Head of caudate nucleus (tissue), 42 donors: ENCODE results near the gene IL1RAPL2.
"Not testable (repeated sequence)": the region's sequence is repeated elsewhere in the genome, so short reads cannot be mapped to it uniquely, and the experiment has no call there.

Experiments
- DNase-seq, 42 donors: peaks; one replicate each; pipeline versions ENCODE4 v3.0.0 to v3.0.0-alpha.2; 2020 to 2021; ENCODE audit warnings: mixed read lengths in 7 of 42
- intact Hi-C: fragments of 100-400 bp; cut with DNase I; formaldehyde crosslinking; loops from one replicate; pipeline ENCODE4 v1.15.0; 2022

Gene IL1RAPL2

GRCh38 chrX:104803219-104803618, 237.2 kb downstream of the IL1RAPL2 start:
- DNase-seq, result no peak
- intact Hi-C loops, result no loop called here

- no peak for DNase-seq
- intact Hi-C loops, result no loop called here
Observed at GRCh38 chrX:104806346-104806745, 240.3 kb downstream of the IL1RAPL2 start.

- DNase-seq, result no peak
- intact Hi-C loops, result no loop called here
Observed at GRCh38 chrX:104833401-104833800, 267.4 kb downstream of the IL1RAPL2 start.

GRCh38 chrX:104842646-104843045, 276.6 kb downstream of the IL1RAPL2 start:
- no peak for DNase-seq
- intact Hi-C loops, result no loop called here

GRCh38 chrX:104852241-104852640, 286.2 kb downstream of the IL1RAPL2 start:
- DNase-seq, result no peak
- intact Hi-C loops, result no loop called here

GRCh38 chrX:104854188-104854587, 288.2 kb downstream of the IL1RAPL2 start:
- DNase-seq, result no peak
- intact Hi-C loops, result no loop called here

- intact Hi-C loops, result no loop called here
Observed at GRCh38 chrX:104854790-104855340, 288.9 kb downstream of the IL1RAPL2 start.

GRCh38 chrX:104863466-104863865, 297.5 kb downstream of the IL1RAPL2 start:
- intact Hi-C loops, result no loop called here
- DNase-seq, result no peak

More at GRCh38 chrX:104854790-104855340, 288.9 kb downstream of the IL1RAPL2 start:
- no peak for DNase-seq

- intact Hi-C loops, result no loop called here
- no peak for DNase-seq
Observed at GRCh38 chrX:104864296-104864695, 298.3 kb downstream of the IL1RAPL2 start.

GRCh38 chrX:104877504-104877903, 311.5 kb downstream of the IL1RAPL2 start:
- no peak for DNase-seq
- intact Hi-C loops, result no loop called here

- no peak for DNase-seq
- intact Hi-C loops, result no loop called here
Observed at GRCh38 chrX:104902070-104902469, 336.1 kb downstream of the IL1RAPL2 start.

- DNase-seq, result peak in 1 of 42 donors; percentile 2
- intact Hi-C loops, result not testable (repeated sequence)
Observed at GRCh38 chrX:104909694-104910093, 343.7 kb downstream of the IL1RAPL2 start.

GRCh38 chrX:104913348-104913747, 347.3 kb downstream of the IL1RAPL2 start:
- intact Hi-C loops, result no loop called here
- no peak for DNase-seq

- intact Hi-C loops, DNase-seq: not testable (repeated sequence)
Observed at GRCh38 chrX:104914686-104915085, 348.7 kb downstream of the IL1RAPL2 start.

GRCh38 chrX:104918122-104918521, 352.1 kb downstream of the IL1RAPL2 start:
- no peak for DNase-seq
- intact Hi-C loops, result no loop called here

GRCh38 chrX:104921584-104922205, 355.7 kb downstream of the IL1RAPL2 start:
- intact Hi-C loops, result no loop called here
- no peak for DNase-seq

GRCh38 chrX:104922206-104922621, 356.2 kb downstream of the IL1RAPL2 start:
- peak in 41 of 42 donors; percentile 7 to 76 (median 47) for DNase-seq
- intact Hi-C loops, result no loop called here

- DNase-seq, result no peak
- intact Hi-C loops, result no loop called here
Observed at GRCh38 chrX:104929324-104929723, 363.3 kb downstream of the IL1RAPL2 start.

GRCh38 chrX:104935581-104935980, 369.6 kb downstream of the IL1RAPL2 start:
- intact Hi-C loops, result no loop called here
- no peak for DNase-seq

GRCh38 chrX:104953251-104953650, 387.3 kb downstream of the IL1RAPL2 start:
- no peak for DNase-seq
- intact Hi-C loops, result no loop called here

GRCh38 chrX:104961926-104962325, 395.9 kb downstream of the IL1RAPL2 start:
- no peak for DNase-seq
- intact Hi-C loops, result no loop called here
